Endometrium (tissue), 2 donors: ENCODE data around the gene RNF145.

Experiments used
- FAIRE-seq: peaks from 2 replicates; lab custom pipeline; 2012; peaks lifted over from hg19 to GRCh38; lab: Jason Lieb, UNC
- donor health status: control.
- donor health status: control.

RNF145 gene

DNA sequence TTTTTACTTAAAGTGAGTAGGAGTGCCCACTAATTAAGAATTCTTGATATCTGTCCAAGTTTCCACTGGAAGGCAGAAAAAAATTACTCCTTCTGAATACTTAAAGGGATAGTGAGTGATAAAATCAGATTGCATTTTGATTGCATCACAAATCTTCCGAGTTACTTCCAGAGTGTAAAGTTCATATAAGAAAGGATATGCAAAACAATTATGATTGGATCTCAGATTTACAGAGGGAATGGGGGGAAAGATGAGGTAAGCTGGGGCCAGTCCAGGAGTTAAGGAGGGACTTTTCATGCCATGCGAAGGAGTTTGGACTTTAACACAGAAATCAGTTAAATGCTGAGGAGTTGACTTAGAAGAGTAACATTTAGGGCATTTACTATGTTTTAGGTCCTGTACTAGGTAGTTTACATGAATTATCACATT is 9.3 kb upstream of the RNF145 start:
- no peak for FAIRE-seq

DNA sequence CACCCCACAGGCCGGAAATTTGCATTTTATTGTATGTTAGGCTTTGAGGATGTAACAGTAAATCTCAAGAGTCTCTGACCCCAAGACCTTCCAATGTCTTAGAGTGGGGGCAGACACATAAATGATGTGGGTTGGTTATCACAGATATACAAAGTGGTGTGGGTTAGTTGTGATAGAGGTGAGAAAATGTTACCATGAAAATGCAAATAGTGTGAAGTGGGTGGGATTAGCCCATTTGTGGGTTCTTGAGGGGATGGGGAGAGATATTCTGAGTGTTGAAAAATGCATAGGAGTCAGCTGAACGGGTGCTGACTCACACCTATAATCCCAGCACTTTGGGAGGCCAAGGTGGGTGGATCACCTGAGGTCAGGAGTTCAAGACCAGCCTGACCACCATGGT is 7.9 kb upstream of the RNF145 start:
- no peak for FAIRE-seq

DNA sequence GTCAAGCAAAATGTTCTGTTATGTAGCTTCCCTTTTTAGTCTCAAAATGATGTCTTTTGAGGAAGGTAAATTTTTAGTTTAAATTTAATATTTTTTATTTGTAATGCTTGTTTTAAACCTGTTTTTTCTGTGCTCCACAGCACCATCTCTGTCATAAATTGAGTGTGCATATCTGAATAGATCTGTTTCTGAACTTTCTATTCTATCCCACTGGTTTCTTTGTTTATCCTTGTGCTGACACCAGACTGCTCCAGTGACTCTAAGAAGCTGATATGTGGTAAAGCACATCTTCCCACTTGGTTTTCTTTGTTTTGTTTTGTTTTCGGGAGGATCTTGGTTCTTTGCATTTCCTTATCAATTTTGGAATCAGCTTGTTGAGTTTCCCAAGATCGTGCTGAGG is 7.1 kb upstream of the RNF145 start:
- FAIRE-seq: no peak

GRCh38 chr5:159215886-159216285 is 6.5 kb upstream of the RNF145 start:
- no peak for FAIRE-seq

- no peak for FAIRE-seq
Observed at GRCh38 chr5:159214486-159215271, 5.3 kb upstream of the RNF145 start.

GRCh38 chr5:159212657-159213462 is 3.5 kb upstream of the RNF145 start:
- FAIRE-seq: no peak

GRCh38 chr5:159211729-159212174 is 2.4 kb upstream of the RNF145 start:
- no peak for FAIRE-seq

DNA sequence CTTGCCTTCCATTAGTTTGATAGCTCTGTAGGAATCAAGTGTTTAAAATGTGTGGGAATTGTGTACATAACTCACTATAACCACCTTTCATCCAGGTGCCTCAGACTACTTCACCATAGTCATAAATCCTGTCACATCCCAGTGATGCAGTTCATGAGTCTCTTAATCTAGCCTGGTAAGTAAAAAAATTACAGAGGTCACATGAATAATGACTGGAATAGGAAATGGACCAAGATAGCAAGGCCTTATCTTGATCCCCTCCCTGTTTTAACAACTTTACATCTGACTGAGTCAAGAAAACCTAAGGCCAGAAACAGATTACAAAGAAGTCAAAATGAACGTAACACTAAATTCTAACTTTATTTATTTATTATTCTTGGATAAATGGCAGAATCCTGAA is 1.5 kb upstream of the RNF145 start:
- no peak for FAIRE-seq

GRCh38 chr5:159210210-159210661 is 883 bp upstream of the RNF145 start:
- FAIRE-seq: no peak

- no peak for FAIRE-seq
Observed at GRCh38 chr5:159208514-159209437, 577 bp downstream of the RNF145 start.

- no peak for FAIRE-seq
Observed at GRCh38 chr5:159207686-159208513, 1.5 kb downstream of the RNF145 start.

GRCh38 chr5:159207222-159207685 is 2.1 kb downstream of the RNF145 start:
- FAIRE-seq: no peak

GRCh38 chr5:159206818-159207217 is 2.5 kb downstream of the RNF145 start:
- FAIRE-seq: no peak

GRCh38 chr5:159206368-159206767 is 3.0 kb downstream of the RNF145 start:
- FAIRE-seq: no peak

DNA sequence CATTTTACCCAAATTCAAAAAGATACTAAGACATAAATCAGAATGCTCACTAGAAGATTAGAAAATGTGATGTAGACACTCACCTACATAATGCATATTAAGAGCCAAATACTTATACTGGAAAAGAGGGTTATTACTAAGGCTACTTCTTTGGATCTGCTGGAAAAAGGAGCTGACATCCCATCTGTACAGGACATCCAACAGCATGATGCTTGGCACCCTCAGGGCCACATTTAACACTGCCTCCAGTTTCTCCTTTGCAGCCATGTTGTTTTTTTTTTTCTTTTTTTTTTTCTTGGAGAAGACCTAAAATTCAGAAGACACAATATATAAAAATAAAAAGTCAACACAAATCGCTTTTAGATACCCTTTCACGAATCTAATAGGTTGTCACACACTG is 6.0 kb downstream of the RNF145 start:
- no peak for FAIRE-seq

DNA sequence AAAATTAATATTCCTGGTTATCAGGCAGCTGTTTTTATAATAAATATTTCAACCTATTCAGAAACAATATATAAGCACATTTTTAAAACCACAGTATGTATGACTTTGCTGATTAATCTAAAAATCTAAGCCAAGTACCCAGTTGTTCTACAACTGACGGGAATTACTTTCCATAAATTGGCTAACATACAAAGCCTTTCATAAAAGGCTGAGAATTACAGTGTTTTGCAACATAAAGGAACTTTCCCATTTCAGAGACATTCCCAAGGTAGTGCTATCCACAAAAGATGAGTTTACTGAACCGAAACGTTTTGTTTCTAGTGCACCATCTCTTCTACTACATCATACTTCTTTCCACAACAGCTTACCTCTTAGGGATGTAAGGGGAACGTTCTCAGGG is 7.2 kb downstream of the RNF145 start:
- no peak for FAIRE-seq

- FAIRE-seq: no peak
Observed at GRCh38 chr5:159199780-159200179, 9.6 kb downstream of the RNF145 start.

DNA sequence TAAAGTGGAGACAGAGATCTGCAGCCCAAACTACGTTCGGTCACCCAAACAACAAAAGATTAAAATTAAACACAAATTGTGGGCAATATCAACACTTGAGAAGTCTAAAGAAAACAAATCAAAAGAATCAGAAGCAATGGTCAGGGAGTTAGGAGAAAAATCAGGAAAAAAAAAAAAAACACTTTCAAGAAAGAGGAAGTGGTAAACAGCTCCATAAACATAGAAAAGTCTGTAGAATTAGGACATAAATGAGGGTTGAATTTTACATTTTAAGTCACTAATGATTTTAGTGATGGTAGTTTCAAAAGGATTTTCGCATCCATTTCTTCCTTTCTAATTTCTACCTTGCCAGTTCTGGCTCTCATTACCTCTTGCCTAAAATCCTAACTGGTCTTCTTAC is 10.1 kb downstream of the RNF145 start:
- no peak for FAIRE-seq

- FAIRE-seq: no peak
Observed at GRCh38 chr5:159198063-159199036, 11.0 kb downstream of the RNF145 start.

GRCh38 chr5:159195775-159196174 is 13.6 kb downstream of the RNF145 start:
- no peak for FAIRE-seq
